Heart left ventricle (tissue), 16 donors: ENCODE measurements around the gene HLF. TPM values are rescaled to one million over a fixed set of nuclear protein-coding genes. Genes with fewer than 3 reads are reported as not detected.

ENCODE experiments used
- ATAC-seq, 4 donors: fragments of 200-7000 bp; cut with Tn5 transposase; one replicate each; pipeline ENCODE4 v1.9.1; 2020 to 2022; ENCODE audit warnings: moderate library complexity in 4 of 4, mild to moderate bottlenecking in 3 of 4, moderate number of reproducible peaks in 1 of 4
- DNase-seq, 5 donors: peaks; one replicate each; pipeline ENCODE4 v3.0.0-alpha.2; 2020
- H3K27ac ChIP-seq, 12 donors: fragments of 200-600 bp; sonication (generic) in 4 of 12; one replicate each; pipeline versions ENCODE4 v1.5.0 to v1.8.0; 2016 to 2022; ENCODE audit warnings: mild to moderate bottlenecking in 2 of 12
- H3K27me3 ChIP-seq, 9 donors: fragments of 200-600 bp; sonication (generic) in 2 of 9; one replicate each; pipeline versions ENCODE4 v1.5.1 to v1.8.0; 2016 to 2022; ENCODE audit warnings: mild to moderate bottlenecking in 3 of 9
- H3K36me3 ChIP-seq, 9 donors: fragments of 200-600 bp; sonication (generic) in 2 of 9; one replicate each; pipeline versions ENCODE4 v1.5.0 to v1.8.0; 2018 to 2022; ENCODE audit warnings: mild to moderate bottlenecking in 2 of 9
- H3K4me1 ChIP-seq, 12 donors: fragments of 200-600 bp; sonication (generic) in 4 of 12; one replicate each; pipeline versions ENCODE4 v1.5.0 to v1.8.0; 2016 to 2022; ENCODE audit warnings: mild to moderate bottlenecking in 3 of 12
- H3K4me3 ChIP-seq, 12 donors: fragments of 200-600 bp; sonication (generic) in 4 of 12; one replicate each; pipeline versions ENCODE4 v1.5.0 to v1.8.0; 2017 to 2022; ENCODE audit warnings: mild to moderate bottlenecking in 9 of 12, moderate library complexity in 4 of 12
- H3K9me3 ChIP-seq, 12 donors: fragments of 200-600 bp; sonication (generic) in 4 of 12; one replicate each; pipeline versions ENCODE4 v1.5.0 to v1.8.0; 2016 to 2022; ENCODE audit warnings: mild to moderate bottlenecking in 1 of 12
- CTCF ChIP-seq, 12 donors: fragments of 200-600 bp; sonication (generic) in 4 of 12; IDR thresholded peaks; one replicate each; pipeline versions ENCODE4 v1.5.0 to v1.8.0; 2018 to 2022; ENCODE audit warnings: antibody characterized with exemption in 12 of 12, mild to moderate bottlenecking in 5 of 12
- POLR2A ChIP-seq, 2 donors: fragments of 450-650 bp; IDR thresholded peaks; one replicate each; pipeline ENCODE4 v1.6.1; 2017; ENCODE audit warnings: antibody characterized with exemption in 2 of 2, mild to moderate bottlenecking in 2 of 2, moderate library complexity in 2 of 2
- WGBS, 4 donors: extraction: QIAGEN DNeasy Blood & Tissue Kit in 2 of 4; methylation state at CpG; one replicate each; pipeline versions ENCODE4 v1.1.5 to v1.1.7; 2013 to 2018; 5-methylcytosine and 5-hydroxymethylcytosine counted together
- intact Hi-C, 10 donors: fragments of 100-400 bp; cut with DNase I; formaldehyde crosslinking; loops; one replicate each; pipeline versions ENCODE4 v1.11.1 to v1.14.2; 2022
- polyA plus RNA-seq, 2 donors: library from polyadenylated mRNA; stranded (reverse); fragments of 200-250 nt; gene quantifications; one replicate each; pipeline ENCODE4 v1.2.3, GENCODE V29; 2013
- total RNA-seq, 9 donors: library from RNA; depleted of rRNA in 2 of 9; stranded (reverse); fragments of >200 nt in 2 of 9; fragmentation: NEBNext Ultra II Directional in 3 of 9; extraction: Animal tissue kit (Norgen Biotek cat#: 25700) in 3 of 9; gene quantifications; one replicate each; pipeline versions ENCODE4 v1.1.0 to v1.2.4, GENCODE V29; 2016 to 2023
- donor health status: ischemic (EF 13 %, LVEDD 7.1; RV severe dilation, severe dysfunction).
- donor health status: healthy with polysubstance abuse.
- donor health status: DM: no; HTN: yes; CAD: no.
- donor health status: DM: no; HTN: no; CAD: no.
- donor health status: ischemic (EF 25% LVEDD 6.9; RV normal size, moderate dysfunction).
- donor health status: ischemic (EF 25% LVEDD 5.7; RV mildly dilated, moderate dysfunction).
- donor health status: healthy.
- donor health status: DM: yes; HTN: yes; CAD: no.
- donor health status: ischemic (EF 35%, LVEDD 5.7; RV mildly dilated, moderate dysfunction).
- donor health status: nonischemic (EF 11% LVEDD 7.7; RV severe dilation, severe dysfunction).
- donor health status: DM: yes; HTN: yes; CAD: no.
- donor health status: PGD.
- donor health status: ischemic (EF 29% LVEDD 5.4; RV normal size, mild dysfunction).
- donor health status: nonischemic (EF 23%, LVEDD 6.1; RV moderate dilation, normal function).

The HLF gene
- total and polyA plus RNA-seq, 11 donors = 5.3 to 46.3 (median 23.8) TPM

DNA sequence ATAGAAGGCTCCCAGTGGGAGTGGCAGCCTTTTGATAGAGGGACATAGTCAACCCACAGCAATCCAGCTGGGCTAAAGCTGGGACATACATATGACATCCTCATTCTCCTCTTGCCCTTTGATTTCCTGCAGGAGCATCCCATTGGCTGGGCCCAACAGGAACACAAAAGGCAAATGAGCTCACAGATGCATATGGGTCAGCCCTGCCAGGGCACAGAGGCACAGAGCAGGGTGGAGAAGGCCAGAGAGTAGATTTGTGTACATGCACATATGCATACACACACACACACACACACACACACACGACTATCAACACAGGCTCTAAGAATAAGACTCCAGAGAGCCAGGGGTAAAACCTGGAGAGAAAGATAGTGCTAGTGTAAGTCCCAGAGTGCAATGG, 98.3 kb downstream of the HLF start:
- no peak for TF ChIP-seq POLR2A (IDR thresholded peaks at IDR 0.05)
- no peak for TF ChIP-seq CTCF (IDR thresholded peaks at IDR 0.05)
- Histone ChIP-seq H3K27ac (no peak overlapping the region), H3K36me3 (no peaks in the 10 kb centered on the region), H3K9me3 (peaks cover 0 to 20% (median 2%) of the 10 kb centered on the region in 12 donors), H3K4me1 (no peaks in the 10 kb centered on the region), H3K27me3 (no peaks in the 10 kb centered on the region), H3K4me3 (no peak overlapping the region)
- WGBS, 4 donors = 50 to 74% (median 63%) methylated on average over 1 of the region's 1 CpG
- intact Hi-C loops = loop anchor here in 2 of 10 donors (5.0 to 10.0 kb wide), 2 partner anchors 58 to 149 kb away; partner anchors contain the start of gene SMIM36 (in 1 of the 2)
- no peak for ATAC-seq
- DNase-seq = no peak

- TF ChIP-seq CTCF (IDR thresholded peaks at IDR 0.05) (no peak), POLR2A (IDR thresholded peaks at IDR 0.05) (no peak)
- Histone ChIP-seq H3K4me3 (no peak overlapping the region), H3K9me3 (peaks cover 0 to 11% (median under 1%) of the 10 kb centered on the region in 12 donors), H3K4me1 (no peaks in the 10 kb centered on the region), H3K36me3 (no peaks in the 10 kb centered on the region), H3K27me3 (no peaks in the 10 kb centered on the region), H3K27ac (no peak overlapping the region)
- ATAC-seq = no peak
- intact Hi-C loops = loop anchor here in 1 of 10 donors (10.0 kb wide), 1 partner anchor 61 kb away; no protein-coding TSS in a partner anchor
- 76 to 94% (median 80%) methylated on average over 1 of the region's 1 CpG for WGBS, 4 donors
- DNase-seq = no peak
These were observed 101.3 kb downstream of the HLF start for GRCh38 chr17:55366020-55366481.

GRCh38 chr17:55368706-55369105, 103.9 kb downstream of the HLF start:
- no peak for TF ChIP-seq CTCF (IDR thresholded peaks at IDR 0.05)
- TF ChIP-seq POLR2A (IDR thresholded peaks at IDR 0.05) = no peak
- no peaks in the 10 kb centered on the region for H3K4me1 ChIP-seq
- intact Hi-C loops = loop anchor here in 1 of 10 donors (10.0 kb wide), 1 partner anchor 64 kb away; no protein-coding TSS in a partner anchor
- DNase-seq (no peak), ATAC-seq (no peak)
- no peak overlapping the region for H3K27ac ChIP-seq
- H3K36me3 ChIP-seq = no peaks in the 10 kb centered on the region
- WGBS, 4 donors = 54 to 65% (median 62%) methylated on average over 3 of the region's 3 CpGs
- H3K27me3 ChIP-seq = no peaks in the 10 kb centered on the region
- no peaks in the 10 kb centered on the region for H3K9me3 ChIP-seq
- H3K4me3 ChIP-seq = no peak overlapping the region

Other genes starting within 250 kb of the HLF start
- gene MMD, start 156.9 kb downstream of the HLF start, total RNA-seq = 10 to 100 TPM in 8 of 9 donors, 1 to 10 TPM in 1; 8.8 to 25.0 (median 12.5) TPM
- gene MMD, start 156.9 kb downstream of the HLF start, polyA plus RNA-seq = 1 to 10 TPM; 8.2 to 9.6 TPM
- gene SMIM36, start 246.5 kb downstream of the HLF start, total RNA-seq = not detected
- gene SMIM36, start 246.5 kb downstream of the HLF start, polyA plus RNA-seq = not detected